Nephron progenitor cell (in vitro differentiated cells): ENCODE results near the gene MYO6.

Source experiments
- DNase-seq: peaks from one replicate; pipeline ENCODE4 v3.0.0; 2021
- H3K27ac Mint-ChIP-seq: 2 replicates; pipeline ENCODE4 v1.8.0; 2021; ENCODE audit warnings: mild to moderate bottlenecking, moderate library complexity, mixed read lengths
- H3K27me3 Mint-ChIP-seq: 2 replicates; pipeline ENCODE4 v1.8.0; 2021; ENCODE audit warnings: mild to moderate bottlenecking, low read depth, mixed read lengths; ENCODE audit not compliant: poor library complexity
- H3K36me3 Mint-ChIP-seq: 2 replicates; pipeline ENCODE4 v1.8.0; 2021; ENCODE audit warnings: low read depth, mixed read lengths
- H3K4me1 Mint-ChIP-seq: 2 replicates; pipeline ENCODE4 v1.8.0; 2021; ENCODE audit warnings: mixed read lengths
- H3K4me3 Mint-ChIP-seq: 2 replicates; pipeline ENCODE4 v1.8.0; 2021; ENCODE audit warnings: mild to moderate bottlenecking, moderate library complexity, mixed read lengths
- H3K9me3 Mint-ChIP-seq: 2 replicates; pipeline ENCODE4 v1.8.0; 2021; ENCODE audit warnings: mild to moderate bottlenecking, moderate library complexity, mixed read lengths
- CTCF ChIP-seq: fragments of 200-600 bp; sonication (generic); IDR thresholded peaks from 2 replicates; pipeline ENCODE4 v1.5.0; 2021; ENCODE audit warnings: antibody characterized with exemption

MYO6 gene

GRCh38 chr6:75926293-75927168 is 177.5 kb downstream of the MYO6 start:
- Mint-ChIP-seq H3K27me3 (peaks cover 4% of the 10 kb centered on the region), H3K4me3 (no peak overlapping the region), H3K9me3 (no peaks in the 10 kb centered on the region), H3K36me3 (no peaks in the 10 kb centered on the region), H3K27ac (no peak overlapping the region), H3K4me1 (no peaks in the 10 kb centered on the region)
- no peak for TF ChIP-seq CTCF
- no peak for DNase-seq

- no peaks in the 10 kb centered on the region for H3K36me3 Mint-ChIP-seq
- peaks cover 15% of the 10 kb centered on the region for H3K4me1 Mint-ChIP-seq
- H3K9me3 Mint-ChIP-seq: no peaks in the 10 kb centered on the region
- no peak for TF ChIP-seq CTCF
- no peak for DNase-seq
- peaks cover 15% of the 10 kb centered on the region for H3K27me3 Mint-ChIP-seq
- peak overlapping the region; percentile 84 for H3K27ac Mint-ChIP-seq
- no peak overlapping the region for H3K4me3 Mint-ChIP-seq
Measured at GRCh38 chr6:75931011-75931680, 182.1 kb downstream of the MYO6 start.

- DNase-seq: peak; percentile 73
Measured at GRCh38 chr6:75932067-75932466, 183.0 kb downstream of the MYO6 start.

GRCh38 chr6:75933387-75933975 is 184.4 kb downstream of the MYO6 start:
- no peaks in the 10 kb centered on the region for H3K9me3 Mint-ChIP-seq
- H3K36me3 Mint-ChIP-seq: no peaks in the 10 kb centered on the region
- no peak for TF ChIP-seq CTCF
- H3K27ac Mint-ChIP-seq: no peak overlapping the region
- H3K4me1 Mint-ChIP-seq: peaks cover 15% of the 10 kb centered on the region
- peaks cover 11% of the 10 kb centered on the region for H3K27me3 Mint-ChIP-seq
- H3K4me3 Mint-ChIP-seq: no peak overlapping the region
- DNase-seq: no peak

More at GRCh38 chr6:75932067-75932466, 183.0 kb downstream of the MYO6 start:
- Mint-ChIP-seq H3K4me3 (no peak overlapping the region), H3K27ac (no peak overlapping the region), H3K36me3 (no peaks in the 10 kb centered on the region), H3K27me3 (peaks cover 15% of the 10 kb centered on the region), H3K9me3 (no peaks in the 10 kb centered on the region), H3K4me1 (peaks cover 15% of the 10 kb centered on the region)
- peak; percentile 89 for TF ChIP-seq CTCF

GRCh38 chr6:75934643-75935472 is 185.8 kb downstream of the MYO6 start:
- peak; percentile 73 for TF ChIP-seq CTCF
- Mint-ChIP-seq H3K9me3 (no peaks in the 10 kb centered on the region), H3K36me3 (no peaks in the 10 kb centered on the region), H3K27ac (no peak overlapping the region), H3K27me3 (peaks cover 11% of the 10 kb centered on the region), H3K4me3 (peak overlapping the region; percentile 84), H3K4me1 (peaks cover 18% of the 10 kb centered on the region)
- peak; percentile 57 for DNase-seq
